ENCODE measurements around the gene GJD3. TPM values are rescaled to one million over a fixed set of nuclear protein-coding genes. Genes with fewer than 3 reads are reported as not detected.
A peak's percentile ranks its signal among the peaks of the same experiment; 100 is the strongest.
"Not testable (repeated sequence)": the region's sequence is repeated elsewhere in the genome, so short reads cannot be mapped to it uniquely, and the experiment has no call there.

GJD3 gene
- polyA plus RNA-seq, 4 donors: not detected

DNA sequence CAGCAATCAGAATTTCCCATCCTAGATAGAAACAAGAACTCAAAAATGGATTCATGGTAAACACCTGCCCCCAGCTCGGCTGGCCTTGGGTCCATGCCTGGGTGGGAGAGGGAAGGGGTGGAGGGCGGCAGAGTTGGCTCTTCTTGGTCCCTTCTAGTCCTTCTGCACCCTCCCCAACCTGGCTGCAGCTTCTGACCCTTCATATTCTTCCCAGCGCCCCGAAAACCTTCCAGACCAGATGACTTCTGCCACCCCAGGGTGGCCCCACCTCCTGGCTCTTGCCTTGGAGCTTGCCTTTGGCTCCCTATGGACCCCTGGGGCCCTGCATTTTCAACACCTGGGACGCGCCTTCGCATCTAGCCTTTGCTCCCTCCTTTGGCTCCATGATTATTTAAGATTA is 5.4 kb upstream of the GJD3 start:
- no peak for DNase-seq (ENCODE audit: low read depth in 4 of 4, low spot score in 3 of 4)

DNA sequence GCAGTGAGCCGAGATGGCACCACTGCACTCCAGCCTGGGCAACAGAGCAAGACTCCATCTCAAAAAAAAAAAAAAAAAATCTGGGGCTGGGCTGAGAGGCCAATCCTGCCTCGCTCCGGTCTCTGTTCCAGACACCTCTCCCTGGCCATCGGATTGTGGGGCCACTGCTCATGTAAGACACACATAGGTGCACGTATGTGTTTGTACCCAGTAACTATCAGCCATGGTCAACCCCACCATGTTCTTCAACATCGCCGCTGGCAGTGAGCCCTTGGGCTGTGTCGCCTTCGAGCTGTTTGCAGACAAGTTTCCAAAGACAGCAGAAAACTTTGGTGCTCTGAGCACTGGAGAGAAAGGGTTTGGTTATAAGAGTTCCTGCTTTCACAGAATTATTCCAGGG is 3.2 kb upstream of the GJD3 start:
- not testable (repeated sequence) for DNase-seq (ENCODE audit: low read depth in 4 of 4, low spot score in 3 of 4)

DNA sequence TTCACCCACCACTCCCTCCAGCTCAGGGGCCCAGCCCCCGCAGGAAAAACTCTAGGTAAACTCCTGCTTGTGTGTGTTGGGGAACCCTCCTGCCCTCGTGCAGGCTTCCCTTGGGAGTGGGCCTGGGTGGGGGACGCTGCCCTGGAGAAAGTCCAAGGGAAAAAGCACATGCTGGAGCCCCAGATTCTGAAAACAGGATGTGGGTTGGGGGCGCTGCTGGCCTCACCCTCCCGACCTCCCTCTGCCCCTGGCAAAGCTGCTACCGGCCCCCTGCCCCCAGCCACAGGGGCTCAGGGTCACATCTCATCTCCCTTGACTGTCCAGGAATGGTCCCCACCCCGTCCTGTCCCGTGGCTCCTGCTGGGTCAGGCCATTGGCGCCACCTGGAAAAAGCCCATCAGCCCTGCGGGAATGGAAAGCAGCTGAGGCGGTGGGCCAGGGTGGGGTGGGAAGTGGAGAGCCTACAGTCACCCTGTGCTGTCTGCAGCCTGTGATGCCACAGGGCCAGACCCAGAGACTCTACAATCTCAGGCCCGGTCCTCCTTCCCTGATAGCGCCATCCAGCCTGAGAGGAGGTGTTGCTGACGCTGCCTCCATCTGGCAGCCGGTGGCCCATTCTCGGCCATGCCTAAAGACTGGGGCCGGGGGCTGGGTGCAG is 2.5 kb upstream of the GJD3 start:
- DNase-seq (ENCODE audit: low read depth in 4 of 4, low spot score in 3 of 4): no peak

DNA sequence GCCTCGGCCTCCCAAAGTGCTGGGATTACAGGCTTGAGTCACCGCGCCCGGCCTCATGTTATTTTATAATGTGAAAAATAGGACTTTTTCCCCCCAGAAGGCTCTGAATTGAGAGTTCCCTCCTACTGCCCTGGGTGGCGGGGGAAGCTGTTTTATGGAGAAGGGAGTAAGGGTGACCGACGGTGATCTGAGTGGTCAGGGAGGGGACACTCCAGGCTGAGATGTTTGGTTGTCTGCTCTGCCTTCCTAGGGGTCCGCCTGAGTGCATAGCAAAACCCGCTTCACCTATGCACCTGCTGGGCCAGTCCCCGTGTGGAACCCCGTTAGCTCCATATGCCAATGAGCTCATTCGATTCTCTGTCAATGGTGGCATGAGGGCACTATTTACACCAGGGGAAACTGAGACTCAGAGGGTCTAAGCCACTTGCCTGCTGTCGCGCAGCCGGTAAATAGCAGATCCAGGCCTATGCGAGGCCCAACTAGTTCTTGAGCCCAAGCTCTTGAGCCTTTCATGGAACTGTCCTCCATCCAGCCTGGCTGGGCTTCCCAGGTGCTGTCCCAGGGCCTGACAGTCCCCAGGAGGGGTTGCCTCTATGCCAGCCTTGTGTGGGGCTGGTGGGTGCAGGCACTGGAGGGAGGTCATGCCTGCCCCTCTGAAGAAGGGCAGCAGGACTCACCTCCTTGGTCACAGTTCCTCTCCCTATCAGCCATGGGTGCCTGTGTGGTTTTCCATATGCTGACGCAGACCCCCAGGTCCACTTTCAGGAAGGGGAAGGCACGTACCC is 1.7 kb upstream of the GJD3 start:
- no peak for DNase-seq (ENCODE audit: low read depth in 4 of 4, low spot score in 3 of 4)

DNA sequence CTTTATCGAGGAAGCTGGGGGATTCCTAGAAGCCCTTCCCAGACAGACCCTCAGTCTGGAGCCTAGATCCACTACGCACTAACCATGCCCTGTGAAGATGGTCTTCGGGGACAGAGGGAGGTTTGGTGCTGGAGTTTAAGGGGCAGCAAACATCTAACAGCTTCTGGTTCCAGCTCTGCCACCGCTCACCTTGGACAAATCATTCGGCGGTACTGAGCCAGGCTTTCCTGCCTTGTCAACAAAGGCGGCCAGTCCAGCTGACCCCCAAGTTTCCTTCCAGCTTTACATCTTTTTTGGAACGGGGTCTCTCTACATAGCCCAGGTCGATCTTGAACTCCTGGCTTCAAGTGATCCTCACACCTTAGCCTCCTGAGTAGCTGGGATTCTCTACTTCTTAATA is 369 bp upstream of the GJD3 start:
- DNase-seq (ENCODE audit: low read depth in 4 of 4, low spot score in 3 of 4): no peak

- no peak for DNase-seq (ENCODE audit: low read depth in 4 of 4, low spot score in 3 of 4)
Observed at GRCh38 chr17:40363111-40363827, 1.3 kb downstream of the GJD3 start.

- no peak for DNase-seq (ENCODE audit: low read depth in 4 of 4, low spot score in 3 of 4)
Observed at GRCh38 chr17:40362696-40363110, 1.8 kb downstream of the GJD3 start.

DNA sequence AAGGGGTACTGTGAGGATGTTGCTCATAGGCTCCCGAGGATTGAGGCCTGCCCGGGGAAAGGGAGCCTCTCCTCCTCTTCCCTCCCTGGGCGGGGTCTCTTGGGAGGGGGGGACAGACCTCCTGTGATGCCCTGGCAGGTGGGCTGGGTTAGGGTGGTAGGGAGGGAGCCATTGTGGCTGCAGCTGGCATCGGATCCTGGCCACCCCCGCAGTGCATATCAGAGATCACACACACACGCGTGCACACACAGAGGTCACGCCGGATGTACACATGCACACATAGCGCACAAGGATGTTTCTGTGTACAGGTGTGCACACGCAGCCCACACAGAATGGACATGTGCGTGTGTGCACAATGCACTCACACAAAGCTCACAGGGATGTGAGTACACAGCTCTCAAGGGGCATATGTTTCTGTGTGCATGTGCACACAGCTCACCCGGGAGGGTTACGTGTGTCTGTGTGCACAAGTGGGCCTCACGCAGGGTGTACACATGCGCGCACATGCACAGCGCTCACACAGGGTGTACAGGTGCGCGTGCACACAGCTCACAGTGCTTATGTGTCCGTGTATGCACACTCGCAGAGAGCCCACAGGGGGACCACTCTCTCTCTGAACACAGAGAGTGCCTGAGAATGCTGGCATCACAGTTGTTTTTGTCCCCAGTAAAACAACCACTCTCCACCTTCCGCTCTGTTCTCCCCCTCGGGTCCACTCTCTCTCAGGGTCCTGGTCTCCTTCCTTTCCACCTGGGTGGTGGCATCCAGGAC is 2.4 kb downstream of the GJD3 start:
- DNase-seq (ENCODE audit: low read depth in 4 of 4, low spot score in 3 of 4): no peak

DNA sequence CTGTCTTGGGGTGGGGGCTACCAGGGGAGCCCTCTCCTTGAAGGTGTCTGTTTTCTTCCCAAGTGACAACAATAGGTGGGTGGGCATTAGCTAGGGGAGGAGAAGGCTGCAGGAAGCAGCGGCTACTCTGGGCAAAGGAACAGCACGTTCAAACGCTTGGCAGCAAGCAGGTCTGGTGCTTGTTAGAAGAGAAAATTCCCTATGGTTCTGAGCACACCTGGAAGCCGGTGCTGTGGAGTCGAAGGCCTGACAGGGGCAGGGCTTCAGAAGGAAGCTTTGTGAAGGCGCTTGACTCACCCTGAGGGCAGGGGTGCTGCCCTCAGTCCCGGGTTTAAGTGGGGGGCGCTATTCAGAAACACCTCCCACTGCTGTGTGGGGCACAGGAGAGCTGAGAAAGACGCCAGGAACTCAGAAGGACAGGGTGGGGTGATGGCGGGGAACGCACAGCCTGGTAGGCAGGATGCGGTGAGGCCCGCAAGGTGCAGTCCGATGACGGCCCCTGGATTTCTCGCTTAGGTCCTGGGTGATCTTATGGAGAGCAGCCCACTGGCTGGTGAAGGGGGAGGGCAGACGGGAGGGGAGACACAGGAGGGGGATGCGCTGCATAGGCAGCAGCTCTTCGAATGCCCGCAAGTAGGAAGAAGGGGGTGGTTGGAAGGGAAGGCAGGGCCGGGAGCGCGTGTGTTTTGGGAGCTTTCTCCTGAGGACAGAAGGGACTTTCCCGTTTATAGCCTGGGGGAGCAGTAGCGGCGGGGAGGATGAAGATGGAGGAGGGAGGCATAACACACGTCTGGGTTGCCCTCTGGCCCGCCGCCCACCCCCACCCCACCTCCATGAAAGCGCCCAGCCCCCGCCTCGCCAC is 3.2 kb downstream of the GJD3 start:
- DNase-seq (ENCODE audit: low read depth in 4 of 4, low spot score in 3 of 4): no peak

- DNase-seq (ENCODE audit: low read depth in 4 of 4, low spot score in 3 of 4): no peak
Observed at GRCh38 chr17:40360091-40360490, 4.4 kb downstream of the GJD3 start.

GRCh38 chr17:40358323-40359038 is 6.1 kb downstream of the GJD3 start:
- peak in 1 of 4 donors; percentile 76 for DNase-seq (ENCODE audit: low read depth in 4 of 4, low spot score in 3 of 4)

DNA sequence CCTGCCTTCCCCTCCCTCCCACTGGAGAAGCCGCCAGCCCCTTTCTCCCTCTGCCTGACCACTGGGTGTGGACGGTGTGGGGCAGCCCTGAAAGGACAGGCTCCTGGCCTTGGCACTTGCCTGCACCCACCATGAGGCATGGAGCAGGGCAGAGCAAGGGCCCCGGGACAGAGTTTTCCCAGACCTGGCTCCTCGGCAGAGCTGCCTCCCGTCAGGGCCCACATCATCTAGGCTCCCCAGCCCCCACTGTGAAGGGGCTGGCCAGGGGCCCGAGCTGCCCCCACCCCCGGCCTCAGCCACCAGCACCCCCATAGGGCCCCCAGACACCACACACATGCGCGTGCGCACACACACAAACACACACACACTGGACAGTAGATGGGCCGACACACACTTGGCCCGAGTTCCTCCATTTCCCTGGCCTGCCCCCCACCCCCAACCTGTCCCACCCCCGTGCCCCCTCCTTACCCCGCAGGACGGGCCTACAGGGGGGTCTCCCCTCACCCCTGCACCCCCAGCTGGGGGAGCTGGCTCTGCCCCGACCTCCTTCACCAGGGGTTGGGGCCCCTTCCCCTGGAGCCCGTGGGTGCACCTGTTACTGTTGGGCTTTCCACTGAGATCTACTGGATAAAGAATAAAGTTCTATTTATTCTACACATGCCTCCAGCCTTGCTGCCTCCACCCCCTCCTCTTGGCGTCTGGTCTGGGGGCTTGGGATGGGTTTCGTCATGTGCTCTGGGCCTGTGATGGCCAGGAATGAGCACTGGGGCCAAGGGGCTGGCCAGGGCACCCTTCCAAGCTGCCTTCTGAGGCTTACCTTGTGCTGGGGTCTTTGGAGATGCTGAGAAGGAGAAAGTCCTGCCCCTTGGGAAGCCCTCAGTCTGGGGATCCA is 7.3 kb downstream of the GJD3 start:
- no peak for DNase-seq (ENCODE audit: low read depth in 4 of 4, low spot score in 3 of 4)

GRCh38 chr17:40355804-40356758 is 8.5 kb downstream of the GJD3 start:
- DNase-seq (ENCODE audit: low read depth in 4 of 4, low spot score in 3 of 4): no peak

DNA sequence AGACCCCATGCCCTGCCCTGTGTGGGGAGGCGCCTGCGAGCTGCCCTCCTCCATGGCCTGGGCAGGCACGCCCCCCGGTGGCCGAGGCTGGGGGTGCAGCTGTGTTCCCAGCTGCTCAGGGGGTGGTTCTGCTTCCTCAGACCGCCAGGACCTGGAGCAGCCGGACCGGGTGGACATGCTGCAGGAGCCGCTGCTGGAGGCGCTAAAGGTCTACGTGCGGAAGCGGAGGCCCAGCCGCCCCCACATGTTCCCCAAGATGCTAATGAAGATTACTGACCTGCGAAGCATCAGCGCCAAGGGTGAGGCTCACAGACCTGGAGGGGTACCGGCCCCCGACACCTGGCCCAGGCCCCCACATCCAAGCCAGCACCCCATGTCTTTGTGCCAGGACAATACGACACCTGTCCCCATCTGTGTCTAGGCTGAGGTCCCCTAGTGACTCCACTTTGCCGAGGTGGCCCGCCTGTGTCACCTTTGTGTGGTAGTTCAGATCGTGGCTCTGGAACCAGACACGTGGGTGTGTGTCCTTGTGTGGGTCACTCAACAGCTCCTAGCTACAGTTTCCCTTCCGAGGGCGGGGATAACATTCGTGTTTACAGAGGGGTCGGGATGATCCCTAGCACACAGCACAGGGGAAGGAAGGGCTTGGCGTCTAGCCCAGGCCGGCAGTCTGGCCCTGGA is 9.3 kb downstream of the GJD3 start:
- DNase-seq (ENCODE audit: low read depth in 4 of 4, low spot score in 3 of 4): no peak

GRCh38 chr17:40354221-40355122 is 10.1 kb downstream of the GJD3 start:
- DNase-seq (ENCODE audit: low read depth in 4 of 4, low spot score in 3 of 4): no peak
